ENCODE measurements around the gene ARSK.

- no peak for TF ChIP-seq CTCF (IDR thresholded peaks at IDR 0.05)
- TF ChIP-seq POLR2A (IDR thresholded peaks at IDR 0.05) = no peak
These were observed 22.5 kb upstream of the ARSK start for GRCh38 chr5:95532415-95532814.

All from right lobe of liver (tissue), 4 donors.